Measurements from ENCODE around the gene USHBP1.
"Not testable (repeated sequence)": the region's sequence is repeated elsewhere in the genome, so short reads cannot be mapped to it uniquely, and the experiment has no call there.

The USHBP1 gene

GRCh38 chr19:17295551-17295950 lies 31.0 kb upstream of the USHBP1 start:
- not testable (repeated sequence) for DNase-seq

GRCh38 chr19:17294051-17294891 lies 29.7 kb upstream of the USHBP1 start:
- DNase-seq = no peak

GRCh38 chr19:17293605-17294004 lies 29.1 kb upstream of the USHBP1 start:
- no peak for DNase-seq

- no peak for DNase-seq
These were observed 27.9 kb upstream of the USHBP1 start for GRCh38 chr19:17292301-17293074.

- no peak for DNase-seq
These were observed 24.9 kb upstream of the USHBP1 start for GRCh38 chr19:17289489-17289888.

- DNase-seq = no peak
These were observed 22.2 kb upstream of the USHBP1 start for GRCh38 chr19:17286752-17287151.

GRCh38 chr19:17286263-17286662 lies 21.7 kb upstream of the USHBP1 start:
- no peak for DNase-seq

GRCh38 chr19:17285415-17286135 lies 21.0 kb upstream of the USHBP1 start:
- no peak for DNase-seq

GRCh38 chr19:17283504-17283996 lies 19.0 kb upstream of the USHBP1 start:
- DNase-seq = no peak

- DNase-seq = peak; percentile 43
These were observed 18.1 kb upstream of the USHBP1 start for GRCh38 chr19:17282488-17283125.

- DNase-seq = no peak
These were observed 17.1 kb upstream of the USHBP1 start, which contains the start of gene ANKLE1 for GRCh38 chr19:17281391-17282304. Gene ANKLE1, plus strand, starts transcription at chr19:17281901. Its CDS starts 20 bp downstream, at chr19:17281921.

GRCh38 chr19:17279436-17279835 lies 14.9 kb upstream of the USHBP1 start:
- no peak for DNase-seq

- DNase-seq = no peak
These were observed 11.1 kb upstream of the USHBP1 start for GRCh38 chr19:17275441-17276175.

- not testable (repeated sequence) for DNase-seq
These were observed 10.3 kb upstream of the USHBP1 start for GRCh38 chr19:17274892-17275291.

GRCh38 chr19:17268754-17269153 lies 4.2 kb upstream of the USHBP1 start:
- DNase-seq = no peak

- DNase-seq = peak; percentile 100
These were observed 2.6 kb upstream of the USHBP1 start, which contains the start of gene BABAM1 for GRCh38 chr19:17266975-17267788. Gene BABAM1, plus strand, starts transcription at chr19:17267443. Its CDS starts 1,364 bp downstream, at chr19:17268807.

GRCh38 chr19:17266589-17266974 lies 2.0 kb upstream of the USHBP1 start:
- DNase-seq = no peak

- DNase-seq = no peak
These were observed 1.5 kb upstream of the USHBP1 start for GRCh38 chr19:17266026-17266425.

All from NCI-H2029 treated with DMSO at 0.1 percent for 48 hours (cell line).